NCI-H1694 treated with DMSO at 0.1 percent for 48 hours (cell line): ENCODE data around the gene REEP2.
A peak's percentile ranks its signal among the peaks of the same experiment; 100 is the strongest.
"Not testable (repeated sequence)": the region's sequence is repeated elsewhere in the genome, so short reads cannot be mapped to it uniquely, and the experiment has no call there.

Source experiments
- DNase-seq: peaks from one replicate; lab custom pipeline; 2025; lab: John Stamatoyannopoulos, UW

The REEP2 gene, protein sequence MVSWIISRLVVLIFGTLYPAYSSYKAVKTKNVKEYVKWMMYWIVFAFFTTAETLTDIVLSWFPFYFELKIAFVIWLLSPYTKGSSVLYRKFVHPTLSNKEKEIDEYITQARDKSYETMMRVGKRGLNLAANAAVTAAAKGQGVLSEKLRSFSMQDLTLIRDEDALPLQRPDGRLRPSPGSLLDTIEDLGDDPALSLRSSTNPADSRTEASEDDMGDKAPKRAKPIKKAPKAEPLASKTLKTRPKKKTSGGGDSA

DNA sequence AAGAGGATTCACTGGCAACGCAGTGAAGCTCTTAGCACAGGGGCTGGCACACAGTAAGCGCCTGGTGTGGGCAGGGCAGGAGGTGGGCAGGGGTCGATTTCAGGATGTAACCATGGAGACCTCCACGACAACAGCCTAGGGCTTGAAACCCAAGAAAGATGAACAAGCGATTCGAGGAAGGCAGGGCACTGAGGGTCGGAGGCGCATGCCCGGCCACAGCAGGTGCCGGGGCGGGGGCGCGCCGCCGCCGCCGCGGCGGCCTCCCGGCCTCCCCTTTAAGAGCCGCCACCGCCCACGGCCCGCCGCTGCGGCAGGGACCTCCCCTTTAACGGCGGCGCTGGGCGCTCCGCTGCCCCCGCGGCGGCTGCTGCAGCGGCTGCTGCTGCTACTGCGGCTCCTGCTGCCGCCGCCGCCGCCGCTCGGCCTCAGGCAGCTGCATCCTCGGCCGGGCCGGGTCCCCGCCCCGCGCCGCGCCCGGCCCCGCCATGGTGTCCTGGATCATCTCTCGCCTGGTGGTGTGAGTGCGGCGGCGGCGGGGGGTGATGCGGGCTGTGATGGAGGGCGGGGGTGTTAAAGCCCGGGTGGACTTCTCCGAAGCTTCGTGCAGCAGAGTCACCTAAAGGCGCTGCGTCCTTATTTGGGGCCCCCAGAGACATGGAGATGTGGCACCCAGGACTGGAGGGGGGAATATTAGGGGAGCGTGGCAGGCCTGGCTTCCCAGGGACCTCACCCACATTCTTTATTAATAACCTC is at the start of gene REEP2:
REEP2 (plus strand) TSS at position 334 of the 753 bp plus-strand sequence; CDS start at position 486, 152 bp downstream.
- peak; percentile 20 for DNase-seq

DNA sequence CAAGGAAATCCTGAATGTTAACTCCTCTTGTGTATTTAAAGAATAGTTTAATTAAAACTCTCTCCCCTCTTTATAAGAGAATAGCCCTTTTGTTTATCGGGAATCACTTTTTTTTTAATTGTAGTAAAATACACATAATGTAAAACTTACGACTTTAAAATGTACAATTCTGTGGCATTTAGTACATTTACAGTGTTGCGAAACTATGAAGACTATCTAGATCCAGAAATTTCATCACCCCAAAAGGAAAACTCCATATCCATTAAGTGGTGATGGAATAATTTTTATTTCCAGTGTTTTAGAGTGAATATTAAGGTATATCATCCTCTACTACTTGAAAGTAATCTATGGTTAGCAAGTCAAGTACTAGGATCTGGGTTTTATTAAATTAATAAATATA is 49.5 kb upstream of the REEP2 start:
- DNase-seq, result no peak

DNA sequence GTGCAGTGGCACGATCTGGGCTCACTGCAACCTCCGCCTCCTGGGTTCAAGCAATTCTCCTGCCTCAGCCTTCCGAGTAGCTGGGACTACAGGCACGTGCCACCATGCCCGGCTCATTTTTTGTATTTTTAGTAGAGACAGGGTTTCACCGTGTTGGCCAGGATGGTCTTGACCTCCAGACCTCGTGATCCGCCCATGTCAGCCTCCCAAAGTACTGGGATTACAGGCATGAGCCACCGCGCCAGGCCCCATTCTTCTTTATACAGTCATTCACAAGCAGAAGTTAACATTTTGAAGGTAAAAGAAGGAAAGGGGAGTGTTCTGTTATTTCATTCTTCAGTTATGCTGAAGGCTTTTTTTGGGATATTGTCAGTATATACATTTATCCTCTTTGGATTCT is 48.9 kb upstream of the REEP2 start:
- not testable (repeated sequence) for DNase-seq

- DNase-seq, result no peak
Observed at GRCh38 chr5:138391859-138392386, 46.9 kb upstream of the REEP2 start.

DNA sequence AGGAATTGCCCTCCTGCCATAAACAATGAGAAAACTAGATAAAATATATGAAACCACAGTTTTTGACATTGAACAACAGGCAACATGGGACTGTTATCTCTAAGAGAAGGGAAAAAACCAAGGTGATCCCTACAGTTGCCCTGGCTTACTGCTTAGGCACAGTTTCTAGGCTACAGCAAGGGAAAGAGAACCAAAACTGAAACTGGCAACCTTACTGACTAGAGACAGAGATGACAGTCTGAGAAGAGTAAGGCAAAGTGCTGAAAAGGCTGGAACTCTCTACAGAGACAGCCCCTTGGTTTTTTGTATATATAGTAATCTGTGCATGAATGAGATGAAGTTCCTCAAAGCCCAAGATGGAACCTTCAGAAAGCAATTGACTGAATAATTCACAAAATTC is 36.2 kb upstream of the REEP2 start:
- no peak for DNase-seq

- no peak for DNase-seq
Observed at GRCh38 chr5:138408023-138408422, 30.8 kb upstream of the REEP2 start.

GRCh38 chr5:138410996-138411640 is 27.7 kb upstream of the REEP2 start:
- not testable (repeated sequence) for DNase-seq

GRCh38 chr5:138418444-138418843 is 20.4 kb upstream of the REEP2 start:
- no peak for DNase-seq

- no peak for DNase-seq
Observed at GRCh38 chr5:138425079-138425478, 13.8 kb upstream of the REEP2 start.

DNA sequence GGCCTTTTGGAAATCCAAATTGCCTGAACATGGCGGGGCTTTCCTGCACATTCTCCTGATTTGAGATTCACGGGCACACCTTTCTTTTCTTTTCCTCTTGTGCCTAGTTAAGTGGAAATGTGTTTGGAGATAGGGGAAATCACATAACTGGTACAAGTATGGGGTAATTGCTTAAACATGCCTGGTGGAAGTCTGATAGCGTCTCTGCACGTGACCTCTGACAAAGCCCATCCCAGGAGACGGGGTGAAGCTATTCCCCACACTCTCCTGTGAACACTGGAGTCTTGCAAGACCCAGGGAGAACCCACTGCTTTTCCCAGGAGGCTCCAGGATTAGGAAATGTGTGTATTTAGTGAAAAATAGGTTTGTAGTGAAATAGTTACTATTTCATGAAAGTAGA is 2.9 kb upstream of the REEP2 start:
- DNase-seq, result no peak

DNA sequence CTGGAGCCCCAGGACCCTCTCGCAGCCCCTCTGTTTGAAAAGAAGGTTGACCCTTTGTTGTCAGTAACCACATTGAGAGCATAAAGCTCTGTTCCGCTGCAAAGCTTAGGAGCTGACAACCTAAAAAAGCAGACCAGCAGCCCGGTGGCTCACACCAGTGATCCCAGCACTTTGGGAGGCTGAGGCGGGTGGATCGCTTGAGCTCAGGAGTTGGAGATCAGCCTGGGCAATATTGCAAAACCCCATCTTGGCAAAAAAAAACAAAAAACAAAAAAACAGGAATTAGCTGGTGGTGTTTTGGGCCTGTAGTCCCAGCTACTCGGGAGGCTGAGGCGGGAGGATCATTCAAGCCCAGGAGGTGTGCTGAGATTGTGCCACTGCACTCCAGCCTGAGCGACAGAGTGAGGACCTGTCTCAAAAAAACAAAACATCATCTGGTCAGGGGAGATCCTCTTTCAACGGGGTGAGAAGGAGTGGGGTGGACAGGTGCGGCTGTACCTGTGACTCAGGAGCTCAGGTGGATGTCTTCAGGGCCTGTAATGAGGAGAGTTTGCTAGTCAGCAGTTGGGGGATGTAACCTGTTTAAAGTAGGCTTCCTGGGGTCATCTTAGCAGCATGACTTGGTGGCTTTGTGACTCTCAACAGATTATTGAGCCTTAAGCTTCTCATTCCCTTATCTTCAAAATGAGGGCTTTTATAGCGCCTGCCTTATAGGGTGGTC is 694 bp upstream of the REEP2 start:
- DNase-seq, result no peak

DNA sequence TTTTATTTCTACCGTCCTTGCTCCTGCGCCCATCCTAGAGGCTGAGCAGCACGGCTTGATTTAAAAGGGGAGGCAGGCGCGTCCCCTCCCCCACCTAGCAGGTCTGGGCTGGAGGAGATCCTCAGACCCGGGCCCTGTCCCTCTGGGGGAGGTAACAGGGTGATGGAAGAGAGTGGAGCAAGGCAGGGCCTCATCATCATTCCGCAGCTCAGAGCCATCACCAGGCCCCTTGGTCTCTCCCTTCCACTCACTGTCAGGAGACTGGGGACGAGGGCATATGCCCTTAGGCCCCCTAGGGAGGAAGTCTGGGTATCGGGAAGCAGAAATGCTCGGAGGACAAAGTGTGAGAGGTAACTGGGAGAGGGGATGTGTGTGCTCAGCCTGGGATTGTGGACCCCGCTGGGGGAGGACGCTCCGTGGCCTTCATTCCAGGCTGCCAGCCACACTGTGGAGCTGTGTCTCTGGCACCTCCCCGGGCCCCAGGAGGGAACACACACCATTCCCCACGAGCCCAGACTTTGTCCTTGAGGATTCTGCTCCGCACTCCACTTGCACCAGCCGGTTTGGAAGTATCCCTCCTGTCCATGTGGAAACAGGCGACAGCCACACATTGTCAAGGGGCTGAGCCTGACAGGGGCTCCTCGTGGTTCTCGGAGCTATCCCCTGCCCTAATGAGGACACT is 761 bp downstream of the REEP2 start:
- DNase-seq, result no peak

GRCh38 chr5:138440159-138441073 is 1.6 kb downstream of the REEP2 start:
- DNase-seq, result no peak

DNA sequence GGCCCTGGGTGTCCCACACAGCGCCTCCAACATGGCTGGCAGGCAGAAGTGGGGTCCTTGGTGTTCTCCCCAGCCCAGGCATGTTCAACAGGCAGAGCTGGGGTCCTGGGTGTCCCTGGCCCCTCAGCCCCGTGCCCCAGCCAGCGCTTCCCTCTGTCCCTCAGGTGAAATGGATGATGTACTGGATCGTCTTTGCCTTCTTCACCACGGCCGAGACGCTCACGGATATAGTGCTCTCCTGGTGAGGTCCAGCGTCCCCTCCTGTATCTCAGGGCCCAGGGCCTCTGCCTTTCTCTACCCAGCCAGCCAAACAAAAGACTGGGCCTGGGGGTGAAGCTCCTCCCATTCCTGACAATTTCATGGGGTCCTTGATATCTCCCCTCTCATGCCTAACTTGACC is 2.4 kb downstream of the REEP2 start:
- DNase-seq, result no peak

GRCh38 chr5:138444078-138444773 is 5.4 kb downstream of the REEP2 start:
- no peak for DNase-seq

- DNase-seq, result no peak
Observed at GRCh38 chr5:138444774-138445546, 6.1 kb downstream of the REEP2 start.

- DNase-seq, result no peak
Observed at GRCh38 chr5:138445547-138446271, 6.9 kb downstream of the REEP2 start.

DNA sequence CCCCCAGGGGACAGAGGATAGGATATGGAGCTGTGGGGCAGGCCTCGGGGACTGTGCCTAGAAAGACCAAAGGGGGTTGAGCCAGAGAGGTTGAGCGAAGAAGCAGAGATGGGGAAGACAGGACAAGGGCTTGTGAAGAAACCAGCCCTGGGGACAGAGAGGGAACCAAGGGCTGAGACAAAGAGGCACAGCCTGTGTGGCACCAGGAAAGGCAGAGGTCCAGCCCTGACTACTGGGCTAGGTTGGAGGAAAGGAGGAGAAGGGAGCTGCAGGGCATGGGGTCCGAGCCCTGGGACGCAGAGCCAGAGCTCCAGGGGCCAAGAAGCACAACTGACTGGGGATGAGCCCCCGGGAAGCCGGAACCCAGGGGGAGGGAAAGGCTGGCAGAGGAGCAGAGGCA is 9.2 kb downstream of the REEP2 start:
- DNase-seq, result no peak
